Fibroblast of the aortic adventitia (primary cell): ENCODE data around the gene TFCP2L1. TPM values are rescaled to one million over a fixed set of nuclear protein-coding genes. Genes with fewer than 3 reads are reported as not detected.

Source experiments
- DNase-seq: peaks from one replicate; pipeline ENCODE4 v3.0.0-alpha.2; 2010; ENCODE audit warnings: low read depth
- H3K4me3 ChIP-seq: 2 replicates; pipeline ENCODE4 v1.5.1; 2011; ENCODE audit warnings: low read depth, mild to moderate bottlenecking, control low read depth, low read length, moderate library complexity
- total RNA-seq: library from RNA; depleted of rRNA; stranded (reverse); fragments of >200 nt; gene quantifications from 2 replicates; pipeline ENCODE4 v1.2.3, GENCODE V29; 2012; ENCODE audit warnings: low replicate concordance
- TF ChIP-seq, protein P1 (sequence below): IDR thresholded peaks from 2 replicates; pipeline ENCODE4 v1.5.1; 2011; ENCODE audit warnings: mild to moderate bottlenecking, low read length, control low read depth, inconsistent platforms; ENCODE audit not compliant: insufficient read depth

Gene TFCP2L1
- total RNA-seq, 1 donor = under 0.01 TPM

GRCh38 chr2:121213386-121213785, 71.6 kb downstream of the TFCP2L1 start:
- DNase-seq = no peak
- no peak overlapping the region for H3K4me3 ChIP-seq
- TF ChIP-seq, protein P1, sequence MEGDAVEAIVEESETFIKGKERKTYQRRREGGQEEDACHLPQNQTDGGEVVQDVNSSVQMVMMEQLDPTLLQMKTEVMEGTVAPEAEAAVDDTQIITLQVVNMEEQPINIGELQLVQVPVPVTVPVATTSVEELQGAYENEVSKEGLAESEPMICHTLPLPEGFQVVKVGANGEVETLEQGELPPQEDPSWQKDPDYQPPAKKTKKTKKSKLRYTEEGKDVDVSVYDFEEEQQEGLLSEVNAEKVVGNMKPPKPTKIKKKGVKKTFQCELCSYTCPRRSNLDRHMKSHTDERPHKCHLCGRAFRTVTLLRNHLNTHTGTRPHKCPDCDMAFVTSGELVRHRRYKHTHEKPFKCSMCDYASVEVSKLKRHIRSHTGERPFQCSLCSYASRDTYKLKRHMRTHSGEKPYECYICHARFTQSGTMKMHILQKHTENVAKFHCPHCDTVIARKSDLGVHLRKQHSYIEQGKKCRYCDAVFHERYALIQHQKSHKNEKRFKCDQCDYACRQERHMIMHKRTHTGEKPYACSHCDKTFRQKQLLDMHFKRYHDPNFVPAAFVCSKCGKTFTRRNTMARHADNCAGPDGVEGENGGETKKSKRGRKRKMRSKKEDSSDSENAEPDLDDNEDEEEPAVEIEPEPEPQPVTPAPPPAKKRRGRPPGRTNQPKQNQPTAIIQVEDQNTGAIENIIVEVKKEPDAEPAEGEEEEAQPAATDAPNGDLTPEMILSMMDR = no peak

GRCh38 chr2:121212661-121213325, 72.2 kb downstream of the TFCP2L1 start:
- TF ChIP-seq, protein P1 = no peak
- H3K4me3 ChIP-seq = no peak overlapping the region
- DNase-seq = no peak

GRCh38 chr2:121211689-121212151, 73.3 kb downstream of the TFCP2L1 start:
- DNase-seq = no peak
- TF ChIP-seq, protein P1 = no peak

DNA sequence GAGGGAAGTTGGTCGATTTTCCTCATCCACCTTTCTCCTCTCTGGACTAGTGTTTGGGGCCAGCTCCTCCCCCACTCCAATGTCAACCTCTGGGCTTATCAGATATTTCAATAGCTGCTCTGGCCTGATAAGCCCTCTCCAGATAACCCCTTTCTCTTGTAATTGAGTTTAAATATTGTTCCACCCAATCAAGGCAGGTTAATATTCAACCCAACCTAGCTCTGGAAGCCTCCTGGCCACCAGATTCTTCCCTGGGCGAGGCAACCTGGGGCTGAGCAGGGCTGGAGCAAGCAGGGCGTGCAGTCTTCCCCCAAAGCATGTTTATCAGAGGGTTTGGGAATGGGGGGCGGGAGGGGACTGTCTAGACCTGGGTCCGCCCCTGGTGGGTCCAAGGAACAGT, 73.8 kb downstream of the TFCP2L1 start:
- TF ChIP-seq, protein P1 = no peak
- no peak overlapping the region for H3K4me3 ChIP-seq
- DNase-seq = no peak

More at GRCh38 chr2:121211689-121212151, 73.3 kb downstream of the TFCP2L1 start:
- H3K4me3 ChIP-seq = no peak overlapping the region

GRCh38 chr2:121210691-121211090, 74.3 kb downstream of the TFCP2L1 start:
- no peak for DNase-seq
- H3K4me3 ChIP-seq = no peak overlapping the region
- TF ChIP-seq, protein P1 = no peak

- TF ChIP-seq, protein P1 = no peak
- no peak for DNase-seq
- H3K4me3 ChIP-seq = no peak overlapping the region
Observed at GRCh38 chr2:121209014-121209610, 75.9 kb downstream of the TFCP2L1 start.
